Activated effector memory CD4-positive, alpha-beta T cell treated with Interleukin-2 at 50 U/mL for 16 hours (primary cell): ENCODE data around the gene GDF9.
"Not testable (repeated sequence)": the region's sequence is repeated elsewhere in the genome, so short reads cannot be mapped to it uniquely, and the experiment has no call there.

Source experiments
- DNase-seq: peaks from one replicate; pipeline ENCODE4 v3.0.0-alpha.2; 2020

The GDF9 gene

GRCh38 chr5:132871459-132872284, 5.4 kb upstream of the GDF9 start:
- DNase-seq = no peak

- DNase-seq = no peak
Observed at GRCh38 chr5:132870801-132871200, 4.5 kb upstream of the GDF9 start.

GRCh38 chr5:132868754-132869153, 2.5 kb upstream of the GDF9 start:
- no peak for DNase-seq

GRCh38 chr5:132867046-132867451, 780 bp upstream of the GDF9 start:
- DNase-seq = no peak

GRCh38 chr5:132865668-132866341, 464 bp downstream of the GDF9 start:
- no peak for DNase-seq

- DNase-seq = no peak
Observed at GRCh38 chr5:132860742-132861141, 5.5 kb downstream of the GDF9 start.

- DNase-seq = no peak
Observed at GRCh38 chr5:132859889-132860437, 6.3 kb downstream of the GDF9 start.

- no peak for DNase-seq
Observed at GRCh38 chr5:132856011-132856410, 10.3 kb downstream of the GDF9 start.

- not testable (repeated sequence) for DNase-seq
Observed at GRCh38 chr5:132854992-132855391, 11.3 kb downstream of the GDF9 start.

- DNase-seq = no peak
Observed at GRCh38 chr5:132854301-132854700, 12.0 kb downstream of the GDF9 start.

GRCh38 chr5:132853790-132854189, 12.5 kb downstream of the GDF9 start:
- DNase-seq = no peak

- no peak for DNase-seq
Observed at GRCh38 chr5:132853323-132853722, 12.9 kb downstream of the GDF9 start.

- no peak for DNase-seq
Observed at GRCh38 chr5:132850066-132850465, 16.2 kb downstream of the GDF9 start.

- no peak for DNase-seq
Observed at GRCh38 chr5:132849347-132849746, 16.9 kb downstream of the GDF9 start.

GRCh38 chr5:132848270-132848669, 18.0 kb downstream of the GDF9 start:
- no peak for DNase-seq

- no peak for DNase-seq
Observed at GRCh38 chr5:132841305-132841704, 25.0 kb downstream of the GDF9 start.

- no peak for DNase-seq
Observed at GRCh38 chr5:132840896-132841295, 25.4 kb downstream of the GDF9 start.

- no peak for DNase-seq
Observed at GRCh38 chr5:132840313-132840712, 26.0 kb downstream of the GDF9 start.

GRCh38 chr5:132839426-132840301, 26.6 kb downstream of the GDF9 start:
- no peak for DNase-seq

- DNase-seq = no peak
Observed at GRCh38 chr5:132838516-132839282, 27.6 kb downstream of the GDF9 start.

- DNase-seq = no peak
Observed at GRCh38 chr5:132837868-132838267, 28.4 kb downstream of the GDF9 start.

- no peak for DNase-seq
Observed at GRCh38 chr5:132836852-132837251, 29.4 kb downstream of the GDF9 start.
